KMS-11 (cell line): ENCODE measurements around the gene FOXR2.

Experiments
- H2AFZ ChIP-seq: fragments of 200-600 bp; sonication (generic); 2 replicates; pipeline ENCODE4 v1.6.1; 2016; ENCODE audit warnings: antibody characterized with exemption, mixed run types, low read depth
- H3K27ac ChIP-seq: fragments of 200-600 bp; sonication (generic); 2 replicates; pipeline ENCODE4 v1.6.1; 2016; ENCODE audit warnings: mild to moderate bottlenecking, mixed run types
- H3K27me3 ChIP-seq: fragments of 200-600 bp; sonication (generic); 2 replicates; pipeline ENCODE4 v1.6.1; 2017; ENCODE audit warnings: mild to moderate bottlenecking, low read depth, mixed run types, moderate library complexity; ENCODE audit not compliant: insufficient read depth
- H3K36me3 ChIP-seq: fragments of 200-600 bp; sonication (generic); 2 replicates; pipeline ENCODE4 v1.6.1; 2017; ENCODE audit warnings: mild to moderate bottlenecking, mixed run types; ENCODE audit not compliant: insufficient read depth
- H3K4me1 ChIP-seq: fragments of 200-600 bp; sonication (generic); 2 replicates; pipeline ENCODE4 v1.6.1; 2016; ENCODE audit warnings: mild to moderate bottlenecking, low read depth, mixed run types; ENCODE audit not compliant: poor library complexity, severe bottlenecking
- H3K4me2 ChIP-seq: fragments of 200-600 bp; sonication (generic); 2 replicates; pipeline ENCODE4 v1.7.0; 2016; ENCODE audit warnings: mild to moderate bottlenecking, mixed run types
- H3K4me3 ChIP-seq: fragments of 200-600 bp; sonication (generic); IDR thresholded peaks from 2 replicates; pipeline ENCODE4 v1.6.1; 2017; ENCODE audit warnings: low read depth, low read length, mixed read lengths; ENCODE audit not compliant: insufficient read depth
- H3K79me2 ChIP-seq: fragments of 200-600 bp; sonication (generic); 2 replicates; pipeline ENCODE4 v1.6.1; 2016; ENCODE audit warnings: low read depth, mixed run types; ENCODE audit not compliant: insufficient read depth
- H3K9ac ChIP-seq: fragments of 200-600 bp; sonication (generic); 2 replicates; pipeline ENCODE4 v1.6.1; 2016; ENCODE audit warnings: mild to moderate bottlenecking, mixed run types
- H4K20me1 ChIP-seq: fragments of 200-600 bp; sonication (generic); 2 replicates; pipeline ENCODE4 v1.6.1; 2016; ENCODE audit warnings: mild to moderate bottlenecking, mixed run types; ENCODE audit not compliant: insufficient read depth
- CTCF ChIP-seq: fragments of 200-600 bp; sonication (generic); conservative IDR thresholded peaks from 2 replicates; pipeline ENCODE4 v1.6.1; 2017; ENCODE audit warnings: low read depth, mild to moderate bottlenecking, antibody characterized with exemption, low read length, moderate library complexity, mixed read lengths

FOXR2 gene

GRCh38 chrX:55636109-55636508 lies 12.9 kb downstream of the FOXR2 start:
- Histone ChIP-seq H2AFZ (no peak overlapping the region), H3K79me2 (no peaks in the 10 kb centered on the region), H3K27me3 (no peaks in the 10 kb centered on the region), H3K9ac (no peak overlapping the region), H3K4me2 (no peak overlapping the region), H3K36me3 (no peaks in the 10 kb centered on the region), H3K27ac (no peak overlapping the region), H3K4me3 (no peak overlapping the region), H4K20me1 (no peaks in the 10 kb centered on the region), H3K4me1 (no peaks in the 10 kb centered on the region)
- no peak for TF ChIP-seq CTCF

- Histone ChIP-seq H2AFZ (no peak overlapping the region), H3K36me3 (no peaks in the 10 kb centered on the region), H3K27me3 (no peaks in the 10 kb centered on the region), H4K20me1 (no peaks in the 10 kb centered on the region), H3K79me2 (no peaks in the 10 kb centered on the region), H3K4me2 (no peak overlapping the region), H3K4me1 (no peaks in the 10 kb centered on the region), H3K9ac (no peak overlapping the region), H3K4me3 (no peak overlapping the region), H3K27ac (no peak overlapping the region)
- no peak for TF ChIP-seq CTCF
Measured at GRCh38 chrX:55638933-55639332, 15.7 kb downstream of the FOXR2 start.

- no peak overlapping the region for H3K4me2 ChIP-seq
- no peaks in the 10 kb centered on the region for H3K27me3 ChIP-seq
- no peaks in the 10 kb centered on the region for H3K36me3 ChIP-seq
- no peaks in the 10 kb centered on the region for H3K79me2 ChIP-seq
- no peak for TF ChIP-seq CTCF
- no peak overlapping the region for H3K27ac ChIP-seq
- no peak overlapping the region for H2AFZ ChIP-seq
- no peaks in the 10 kb centered on the region for H3K4me1 ChIP-seq
- no peaks in the 10 kb centered on the region for H4K20me1 ChIP-seq
- H3K9ac ChIP-seq = no peak overlapping the region
- no peak overlapping the region for H3K4me3 ChIP-seq
Measured at GRCh38 chrX:55640854-55641253, 17.7 kb downstream of the FOXR2 start.

GRCh38 chrX:55648434-55648833 lies 25.2 kb downstream of the FOXR2 start:
- H3K4me1 ChIP-seq = no peaks in the 10 kb centered on the region
- no peaks in the 10 kb centered on the region for H3K79me2 ChIP-seq
- no peak overlapping the region for H3K27ac ChIP-seq
- H3K4me3 ChIP-seq = no peak overlapping the region
- H2AFZ ChIP-seq = no peak overlapping the region
- no peaks in the 10 kb centered on the region for H4K20me1 ChIP-seq
- H3K36me3 ChIP-seq = no peaks in the 10 kb centered on the region
- H3K9ac ChIP-seq = no peak overlapping the region
- H3K27me3 ChIP-seq = no peaks in the 10 kb centered on the region
- no peak overlapping the region for H3K4me2 ChIP-seq
- TF ChIP-seq CTCF = no peak

- H3K4me2 ChIP-seq = no peak overlapping the region
- no peaks in the 10 kb centered on the region for H3K79me2 ChIP-seq
- no peak overlapping the region for H3K27ac ChIP-seq
- H2AFZ ChIP-seq = no peak overlapping the region
- no peaks in the 10 kb centered on the region for H4K20me1 ChIP-seq
- no peak overlapping the region for H3K4me3 ChIP-seq
- H3K27me3 ChIP-seq = no peaks in the 10 kb centered on the region
- no peaks in the 10 kb centered on the region for H3K36me3 ChIP-seq
- no peaks in the 10 kb centered on the region for H3K4me1 ChIP-seq
- H3K9ac ChIP-seq = no peak overlapping the region
- no peak for TF ChIP-seq CTCF
Measured at GRCh38 chrX:55659931-55660330, 36.7 kb downstream of the FOXR2 start.
